Epithelial cell of esophagus (primary cell): ENCODE results near the gene DYNLT5.
"Not testable (repeated sequence)": the region's sequence is repeated elsewhere in the genome, so short reads cannot be mapped to it uniquely, and the experiment has no call there.

Source experiments
- DNase-seq: peaks from one replicate; pipeline ENCODE4 v3.0.0; 2010; ENCODE audit warnings: low read depth
- H3K4me3 ChIP-seq: 2 replicates; pipeline ENCODE4 v1.5.1; 2011; ENCODE audit warnings: mild to moderate bottlenecking, low read length, control low read depth
- CTCF ChIP-seq: IDR thresholded peaks from 2 replicates; pipeline ENCODE4 v1.5.1; 2011; ENCODE audit warnings: low read depth, mild to moderate bottlenecking, low read length, control low read depth, inconsistent platforms; ENCODE audit not compliant: insufficient read depth; ENCODE audit errors: missing control alignments

Gene DYNLT5

DNA sequence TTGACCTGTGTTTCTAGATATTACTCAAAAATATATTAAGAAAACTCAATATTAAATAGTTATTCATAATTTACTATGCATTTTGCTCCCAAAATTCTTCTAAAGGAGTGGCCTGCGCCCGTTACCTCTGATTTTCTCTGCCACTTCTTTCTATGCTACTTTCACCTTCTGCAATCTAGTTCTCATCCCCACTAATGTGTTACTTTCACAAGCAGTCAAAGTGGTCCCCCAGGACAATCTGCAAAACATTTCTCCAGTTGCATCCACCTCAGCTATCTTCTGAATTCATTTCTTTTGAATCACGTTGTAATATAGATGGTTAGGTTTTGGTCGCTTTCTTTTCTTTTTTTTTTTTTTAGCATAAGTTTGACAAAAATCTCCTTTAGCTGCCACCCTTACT, 35.4 kb downstream of the DYNLT5 start:
- no peak for TF ChIP-seq CTCF
- DNase-seq: no peak

GRCh38 chr1:66788231-66788939, 36.1 kb downstream of the DYNLT5 start:
- TF ChIP-seq CTCF: no peak
- no peak overlapping the region for H3K4me3 ChIP-seq
- DNase-seq: peak; percentile 89

More for the DNA sequence above, 35.4 kb downstream of the DYNLT5 start:
- H3K4me3 ChIP-seq: no peak overlapping the region

DNA sequence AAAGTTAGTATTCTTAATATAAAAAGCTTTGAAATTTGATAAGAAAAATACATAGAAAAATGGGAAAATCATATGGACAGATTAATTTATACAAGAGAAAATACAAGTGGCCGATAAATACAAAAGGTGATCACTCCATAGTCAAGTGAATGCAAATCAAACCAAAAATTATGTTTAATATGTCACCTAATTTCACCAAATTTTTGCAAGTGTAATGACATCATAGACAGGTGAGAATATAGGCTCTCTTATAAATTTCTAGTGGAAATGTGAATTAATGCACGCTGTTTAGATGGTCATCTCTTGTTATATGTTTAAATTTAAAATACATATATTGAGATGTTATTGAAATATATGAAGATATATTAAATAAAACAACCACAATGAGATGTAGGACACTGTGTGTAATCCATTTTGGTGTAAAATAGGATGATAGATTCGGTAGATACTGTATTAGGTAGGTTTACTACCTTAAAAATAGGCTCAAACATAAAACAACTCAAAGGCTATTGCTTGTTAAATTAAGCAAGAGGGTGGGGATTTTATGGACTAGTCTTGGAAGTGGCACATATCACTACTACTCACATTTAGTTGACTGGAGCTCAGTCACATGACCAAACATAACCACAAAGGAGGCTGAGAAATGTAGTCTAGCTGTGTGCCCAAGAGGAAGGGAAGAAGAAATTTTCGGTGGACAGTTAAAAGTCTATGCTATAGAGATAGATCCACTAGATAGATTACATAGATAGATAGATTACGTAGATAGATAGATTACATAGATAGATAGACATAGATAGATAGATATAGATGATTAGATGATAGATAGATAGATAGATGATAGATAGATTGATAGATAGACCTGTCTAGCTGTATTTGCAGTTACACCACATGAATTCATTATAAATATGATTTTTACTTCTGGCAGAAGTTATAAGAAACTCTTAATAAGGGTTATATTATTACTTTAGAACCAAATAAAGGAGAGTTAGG, 39.7 kb downstream of the DYNLT5 start:
- no peak for DNase-seq
- TF ChIP-seq CTCF: no peak
- H3K4me3 ChIP-seq: no peak overlapping the region

GRCh38 chr1:66795839-66796238, 43.6 kb downstream of the DYNLT5 start:
- not testable (repeated sequence) for H3K4me3 ChIP-seq, DNase-seq

- no peak for TF ChIP-seq CTCF
- no peak for DNase-seq
- H3K4me3 ChIP-seq: no peak overlapping the region
Measured at GRCh38 chr1:66809245-66809644, 57.0 kb downstream of the DYNLT5 start.

- no peak for TF ChIP-seq CTCF
- H3K4me3 ChIP-seq: no peak overlapping the region
- no peak for DNase-seq
Measured at GRCh38 chr1:66809736-66810326, 57.6 kb downstream of the DYNLT5 start.

- H3K4me3 ChIP-seq: no peak overlapping the region
- no peak for TF ChIP-seq CTCF
Measured at GRCh38 chr1:66824771-66825170, 72.5 kb downstream of the DYNLT5 start.

More at GRCh38 chr1:66824771-66825170, 72.5 kb downstream of the DYNLT5 start:
- DNase-seq: no peak
